Mammary epithelial cell (primary cell): Measurements from ENCODE around the gene HAX1.

Experiments
- CTCF ChIP-seq, 2 donors: IDR thresholded peaks in 1 of 2; conservative IDR thresholded peaks in 1 of 2; 2 replicates each; pipeline ENCODE4 v1.5.1; 2011 to 2012; ENCODE audit warnings: inconsistent platforms in 2 of 2, low read length in 2 of 2, mild to moderate bottlenecking in 2 of 2, control low read depth in 1 of 2, low read depth in 1 of 2; ENCODE audit not compliant: insufficient read depth in 1 of 2; ENCODE audit errors: extremely low read depth in 1 of 2
- EZH2 ChIP-seq: IDR thresholded peaks from 2 replicates; pipeline ENCODE4 v1.6.1; 2012; ENCODE audit warnings: low read length, inconsistent platforms, borderline replicate concordance

- TF ChIP-seq CTCF (conservative IDR thresholded peaks at IDR 0.05 in 1 of 2, IDR thresholded peaks at IDR 0.05 in 1 of 2; ENCODE audit: extremely low read depth in 1 of 2, insufficient read depth in 1 of 2, low read depth in 1 of 2, low read length in 2 of 2), result no peak
- no peak for TF ChIP-seq EZH2
Measured at GRCh38 chr1:154260127-154260526, 12.3 kb upstream of the HAX1 start.
